HG02678 (cell line): ENCODE results near the gene CNTNAP2.
"Not testable (repeated sequence)": the region's sequence is repeated elsewhere in the genome, so short reads cannot be mapped to it uniquely, and the experiment has no call there.

Source experiments
- ATAC-seq: cut with Tn5 transposase; IDR thresholded peaks from one replicate; pipeline ENCODE4 v1.9.1; 2021; ENCODE audit warnings: mild to moderate bottlenecking, moderate library complexity; ENCODE audit not compliant: unreplicated experiment

The CNTNAP2 gene

DNA sequence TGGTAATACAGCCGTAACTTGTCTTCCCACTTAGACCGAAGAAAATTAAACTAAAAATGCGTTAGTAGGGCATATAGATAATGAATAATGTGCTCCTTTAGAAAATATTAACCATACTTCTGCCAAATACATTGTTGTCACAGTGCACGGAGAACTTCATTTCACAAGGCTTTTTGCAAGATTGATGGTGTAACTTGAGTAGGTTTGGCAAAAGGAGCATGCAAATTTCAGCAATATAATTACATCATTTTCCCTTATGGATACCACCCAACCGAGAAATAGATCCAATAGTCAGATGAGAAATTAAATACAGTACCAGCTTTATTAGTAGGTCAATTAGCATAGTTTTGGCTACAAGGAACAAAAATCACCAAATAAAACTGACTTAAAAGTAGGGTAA is 1681.4 kb downstream of the CNTNAP2 start:
- no peak for ATAC-seq

DNA sequence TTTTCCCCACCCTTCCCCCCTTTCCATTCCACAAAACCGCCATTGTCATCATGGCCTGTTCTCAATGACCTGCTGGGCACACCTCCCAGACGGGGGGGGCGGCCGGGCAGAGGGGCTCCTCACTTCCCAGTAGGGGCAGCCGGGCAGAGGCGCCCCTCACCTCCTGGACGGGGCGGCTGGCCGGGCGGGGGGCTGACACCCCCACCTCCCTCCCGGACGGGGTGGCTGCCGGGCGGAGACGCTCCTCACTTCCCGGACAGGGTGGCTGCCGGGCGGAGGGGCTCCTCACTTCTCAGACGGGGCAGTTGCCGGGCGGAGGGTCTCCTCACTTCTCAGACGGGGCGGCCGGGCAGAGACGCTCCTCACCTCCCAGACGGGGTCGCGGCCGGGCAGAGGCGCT is 1685.2 kb downstream of the CNTNAP2 start:
- not testable (repeated sequence) for ATAC-seq

DNA sequence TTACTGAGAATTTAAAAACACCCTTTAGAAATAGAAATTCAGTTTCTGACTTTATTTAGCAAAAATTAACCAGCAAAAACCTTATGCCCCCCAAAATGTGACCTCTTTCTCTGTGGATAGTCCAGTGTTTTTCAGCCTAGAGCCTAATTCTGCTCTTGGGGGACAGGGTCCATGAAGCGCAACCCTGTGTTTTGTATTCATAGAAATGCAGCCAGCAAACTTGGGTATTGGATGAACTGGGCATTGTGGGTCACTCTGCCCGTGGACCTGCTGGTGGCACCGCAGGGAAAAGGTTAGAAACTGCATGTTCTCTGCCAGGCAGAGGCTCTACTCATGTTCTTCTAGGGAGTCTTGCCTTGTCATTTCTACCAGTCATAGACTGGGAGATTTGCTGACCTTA is 1686.5 kb downstream of the CNTNAP2 start:
- ATAC-seq = no peak

DNA sequence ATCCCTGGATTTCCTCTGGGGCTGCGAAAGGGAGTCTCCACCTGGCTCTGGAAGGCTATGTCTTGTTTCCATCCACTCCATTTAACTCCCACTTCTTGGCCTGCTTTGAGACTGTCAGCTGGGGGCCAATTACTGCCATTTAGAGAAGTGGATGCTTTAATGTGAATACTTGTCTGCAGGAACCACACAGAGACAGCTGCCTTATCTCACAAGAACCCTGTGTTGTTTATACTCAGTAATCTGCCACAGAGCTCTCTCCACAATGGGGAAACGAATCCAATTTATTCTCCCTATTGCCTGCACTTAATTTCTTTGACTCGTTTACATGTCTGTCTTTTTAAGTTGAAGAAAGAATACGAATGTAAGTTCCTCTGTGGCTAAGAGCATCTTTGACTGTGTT is 1687.0 kb downstream of the CNTNAP2 start:
- no peak for ATAC-seq

DNA sequence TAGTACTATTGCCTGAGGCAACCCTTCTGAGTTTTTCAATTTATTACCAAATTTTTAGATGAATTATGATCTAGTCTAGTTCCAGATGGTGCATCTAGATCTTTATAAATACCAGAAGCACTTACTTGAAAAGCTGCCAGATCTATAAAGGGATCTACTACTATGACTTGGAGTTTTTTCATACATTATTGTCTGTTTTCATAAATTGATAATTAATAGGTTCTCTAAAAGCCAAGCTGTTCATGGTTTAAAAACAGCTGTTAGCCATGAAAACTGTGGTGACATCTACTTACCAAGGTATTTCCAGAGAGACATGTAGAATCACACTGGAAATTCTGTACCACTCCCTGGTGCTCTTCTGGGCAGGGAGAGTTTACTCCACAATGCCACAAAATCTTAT is 1687.4 kb downstream of the CNTNAP2 start:
- no peak for ATAC-seq

DNA sequence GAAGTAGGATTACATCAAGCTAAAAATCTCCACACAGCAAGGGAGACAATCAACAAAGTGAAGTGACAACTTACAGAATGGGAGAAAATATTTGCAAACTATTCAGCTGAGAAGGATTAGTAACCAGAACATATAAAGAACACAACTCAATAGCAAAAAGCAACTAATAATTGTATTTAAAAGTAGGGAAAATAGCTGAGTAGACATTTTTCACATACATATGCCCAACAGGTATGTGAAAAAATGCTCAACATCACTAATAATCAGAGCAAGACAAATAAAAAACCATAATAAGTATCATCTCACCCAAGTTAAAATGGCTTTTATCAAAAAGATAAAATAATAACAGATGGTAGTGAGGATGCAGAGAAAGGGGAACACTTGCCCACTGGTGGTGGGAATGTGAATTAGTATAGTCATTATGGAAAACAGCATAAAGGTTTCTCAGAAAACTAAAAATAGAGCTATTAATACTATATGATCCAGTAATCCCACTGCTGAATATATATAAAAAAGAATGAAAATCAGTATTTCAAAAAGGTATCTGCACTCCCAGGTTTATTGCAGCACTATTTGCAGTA is 1689.5 kb downstream of the CNTNAP2 start:
- no peak for ATAC-seq

DNA sequence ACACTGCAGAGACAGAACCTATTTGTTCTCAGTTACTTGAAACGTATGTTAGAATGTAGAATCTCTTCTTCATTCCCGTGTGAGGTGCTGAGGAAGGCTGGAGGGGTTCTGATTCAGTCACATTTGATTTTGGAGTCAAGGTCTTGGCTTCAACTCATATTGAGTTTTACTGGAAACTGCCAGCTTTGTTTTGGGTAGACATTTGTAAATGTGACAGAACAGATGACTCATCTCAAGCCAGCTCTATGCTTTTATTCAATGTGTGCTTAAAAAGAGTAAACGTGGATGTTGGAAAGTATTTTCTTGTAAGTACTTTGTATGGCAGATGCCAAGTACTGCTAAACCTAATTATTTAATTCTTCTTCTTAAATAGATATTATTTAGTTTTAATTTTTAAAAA is 1693.2 kb downstream of the CNTNAP2 start:
- ATAC-seq = no peak

DNA sequence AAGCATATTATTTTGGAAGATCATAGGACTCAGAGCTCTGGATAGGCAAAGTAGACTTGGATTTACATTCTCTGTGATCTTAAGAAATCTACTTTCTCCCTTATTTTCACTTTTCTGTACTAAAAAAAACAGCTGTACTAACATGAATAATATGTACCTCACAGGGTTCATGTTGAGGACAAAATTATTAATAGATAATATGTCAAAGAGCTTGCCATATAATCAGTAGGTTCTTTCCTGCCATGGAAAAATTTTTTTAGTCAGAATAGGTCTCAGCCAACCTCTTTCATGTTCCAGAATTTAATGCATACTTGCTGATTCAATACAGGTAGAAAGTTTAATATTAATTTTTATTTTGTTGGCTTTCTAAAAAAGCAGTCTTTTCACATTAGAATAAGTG is 1693.7 kb downstream of the CNTNAP2 start:
- ATAC-seq = no peak

DNA sequence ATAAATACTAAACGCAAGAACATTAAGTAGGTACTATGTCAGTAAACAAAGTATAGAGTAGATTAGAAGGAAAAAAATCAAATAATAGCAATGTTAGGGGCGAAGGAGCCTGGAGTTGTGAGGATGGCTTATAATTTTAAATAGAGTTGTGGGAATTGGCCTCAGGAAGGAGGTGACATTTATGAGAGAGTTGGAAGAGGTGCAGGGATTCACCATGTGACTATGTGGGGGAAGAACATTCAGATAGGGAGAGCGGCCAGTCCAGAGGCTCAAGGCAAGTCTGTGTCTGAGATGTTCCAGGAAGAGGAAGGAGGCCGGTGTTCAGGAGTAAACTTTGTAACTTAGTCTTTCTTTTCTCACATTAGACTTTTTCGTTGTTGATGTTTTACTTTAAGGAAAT is 1695.3 kb downstream of the CNTNAP2 start:
- ATAC-seq = no peak

DNA sequence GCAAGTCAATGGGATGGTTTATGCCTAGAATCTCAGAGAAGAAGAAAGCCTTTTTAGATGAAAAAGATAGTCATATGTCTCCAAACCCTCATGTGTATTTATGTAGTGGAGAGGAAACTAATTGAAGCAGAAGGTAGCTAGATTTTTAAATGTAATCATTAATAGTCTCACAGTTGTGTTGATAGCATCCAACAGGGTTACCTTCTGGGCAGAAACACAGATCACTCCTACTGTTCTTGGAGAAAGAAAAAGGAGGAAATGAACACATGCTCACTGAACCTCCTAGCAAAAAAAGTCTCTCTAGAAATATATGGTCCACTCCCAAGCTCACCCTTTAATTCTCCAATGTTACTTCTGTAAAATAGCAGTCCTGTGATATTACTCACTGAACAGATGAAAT is 1696.7 kb downstream of the CNTNAP2 start:
- ATAC-seq = no peak

DNA sequence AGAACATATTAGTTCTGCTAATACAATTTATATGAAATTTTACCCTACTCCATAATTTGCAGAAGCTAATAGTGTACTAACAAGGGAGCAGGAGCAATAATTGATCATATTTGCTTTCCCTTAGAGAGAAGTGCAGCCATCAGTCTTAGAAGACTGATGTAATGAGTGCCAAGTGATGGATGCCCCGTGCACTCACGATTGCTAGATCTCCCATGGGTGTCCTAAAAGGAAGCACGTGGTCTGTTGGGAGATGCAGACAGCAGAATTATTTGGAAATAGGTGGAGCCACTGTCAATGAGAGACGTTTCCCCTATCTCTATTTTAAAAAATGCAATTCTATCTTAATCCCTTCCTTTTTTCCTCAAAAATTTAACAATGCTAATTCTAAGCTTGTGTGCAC is 1701.7 kb downstream of the CNTNAP2 start:
- ATAC-seq = no peak

DNA sequence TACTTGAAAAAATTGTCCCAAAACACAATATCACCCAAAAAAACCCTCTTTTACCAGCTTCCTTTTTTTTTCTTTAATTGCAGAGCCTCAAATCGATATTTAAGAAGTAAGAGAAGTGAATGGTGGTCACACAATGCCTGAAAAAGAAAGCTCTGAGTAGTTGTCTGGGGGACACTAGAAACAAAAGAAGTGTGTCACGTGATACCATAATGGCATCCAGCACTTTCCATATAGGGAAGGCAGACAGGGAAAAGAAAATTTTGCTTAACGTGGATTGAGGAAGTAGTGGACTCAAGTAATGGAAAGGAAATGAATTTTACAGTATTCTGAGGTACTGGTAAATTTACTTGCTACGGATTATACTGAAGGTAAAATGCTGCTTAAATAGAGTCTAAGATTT is 1708.1 kb downstream of the CNTNAP2 start:
- ATAC-seq = no peak

DNA sequence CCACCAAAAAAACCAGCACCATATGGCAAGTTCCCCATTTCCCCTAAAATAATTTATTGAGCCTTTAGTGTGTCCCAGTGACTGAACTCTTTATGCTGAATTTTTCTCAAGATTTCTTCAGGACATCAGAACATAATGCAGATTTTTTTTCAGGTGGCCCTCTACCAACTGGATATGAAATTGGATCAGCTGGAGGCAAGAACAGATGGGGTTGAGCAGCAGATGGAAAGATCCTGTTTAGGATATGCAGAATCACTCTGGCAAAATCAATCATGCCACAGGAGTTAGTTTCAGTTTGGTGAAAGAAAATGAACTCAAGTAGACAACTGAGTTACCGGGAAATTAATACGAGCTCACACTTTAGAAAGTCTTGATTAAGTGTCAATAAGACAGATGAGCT is 1712.4 kb downstream of the CNTNAP2 start:
- ATAC-seq = no peak

DNA sequence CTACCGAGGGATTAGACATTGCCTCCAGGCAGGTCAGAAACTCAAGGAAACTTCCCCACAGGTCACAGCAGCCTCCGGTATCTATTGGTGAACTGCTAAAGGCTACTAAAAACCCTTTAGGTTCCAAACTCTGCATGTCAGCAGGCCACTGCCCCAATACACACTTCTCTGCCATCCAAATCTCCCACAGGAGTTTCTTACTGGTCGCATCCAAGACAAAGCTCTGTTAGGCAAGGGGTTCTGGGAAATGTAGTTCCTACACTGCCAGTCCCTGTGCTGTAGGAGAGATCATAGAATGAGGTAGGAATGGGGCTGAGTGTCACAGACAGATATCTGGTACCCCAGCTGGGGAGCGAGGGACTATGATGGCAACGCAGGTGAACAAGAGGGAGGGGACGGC is 1717.0 kb downstream of the CNTNAP2 start:
- ATAC-seq = no peak

DNA sequence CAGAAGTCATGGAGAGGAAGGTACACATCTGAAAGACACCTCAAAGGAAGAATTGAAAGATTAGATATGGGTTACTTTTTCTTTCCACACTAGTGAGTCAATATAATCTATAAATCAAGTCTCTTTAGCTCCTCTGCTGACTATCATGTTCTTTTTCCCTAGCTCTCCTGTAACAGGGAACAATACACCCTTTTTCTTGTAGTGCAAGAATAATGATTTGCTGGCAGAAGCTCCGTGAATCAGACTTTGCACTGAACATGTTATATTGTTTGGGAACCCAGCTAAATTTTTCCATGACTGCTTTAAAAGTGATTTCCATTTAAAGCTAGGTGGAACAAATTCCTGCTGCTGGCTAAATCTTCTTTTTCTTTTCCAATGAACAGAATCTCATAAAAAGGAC is 1717.4 kb downstream of the CNTNAP2 start:
- ATAC-seq = no peak

DNA sequence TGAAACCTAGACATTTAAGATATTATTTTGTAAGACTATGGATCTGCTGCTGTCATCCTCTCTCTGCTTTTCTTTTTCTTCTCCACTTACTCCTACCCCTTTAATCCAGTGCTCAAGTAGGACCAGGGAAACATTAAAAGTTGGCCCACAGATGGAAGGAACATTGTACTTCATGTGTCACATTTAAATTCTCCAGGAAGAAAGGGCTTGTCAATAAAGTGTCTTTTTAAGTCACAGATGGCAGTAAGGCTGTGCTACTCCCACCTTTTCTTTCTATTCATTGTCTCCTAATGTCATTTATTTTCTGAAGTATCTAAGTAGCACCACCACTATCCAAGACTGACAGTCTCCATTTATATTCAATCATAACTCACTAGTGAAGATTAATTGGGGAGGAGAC is 1736.2 kb downstream of the CNTNAP2 start:
- no peak for ATAC-seq

DNA sequence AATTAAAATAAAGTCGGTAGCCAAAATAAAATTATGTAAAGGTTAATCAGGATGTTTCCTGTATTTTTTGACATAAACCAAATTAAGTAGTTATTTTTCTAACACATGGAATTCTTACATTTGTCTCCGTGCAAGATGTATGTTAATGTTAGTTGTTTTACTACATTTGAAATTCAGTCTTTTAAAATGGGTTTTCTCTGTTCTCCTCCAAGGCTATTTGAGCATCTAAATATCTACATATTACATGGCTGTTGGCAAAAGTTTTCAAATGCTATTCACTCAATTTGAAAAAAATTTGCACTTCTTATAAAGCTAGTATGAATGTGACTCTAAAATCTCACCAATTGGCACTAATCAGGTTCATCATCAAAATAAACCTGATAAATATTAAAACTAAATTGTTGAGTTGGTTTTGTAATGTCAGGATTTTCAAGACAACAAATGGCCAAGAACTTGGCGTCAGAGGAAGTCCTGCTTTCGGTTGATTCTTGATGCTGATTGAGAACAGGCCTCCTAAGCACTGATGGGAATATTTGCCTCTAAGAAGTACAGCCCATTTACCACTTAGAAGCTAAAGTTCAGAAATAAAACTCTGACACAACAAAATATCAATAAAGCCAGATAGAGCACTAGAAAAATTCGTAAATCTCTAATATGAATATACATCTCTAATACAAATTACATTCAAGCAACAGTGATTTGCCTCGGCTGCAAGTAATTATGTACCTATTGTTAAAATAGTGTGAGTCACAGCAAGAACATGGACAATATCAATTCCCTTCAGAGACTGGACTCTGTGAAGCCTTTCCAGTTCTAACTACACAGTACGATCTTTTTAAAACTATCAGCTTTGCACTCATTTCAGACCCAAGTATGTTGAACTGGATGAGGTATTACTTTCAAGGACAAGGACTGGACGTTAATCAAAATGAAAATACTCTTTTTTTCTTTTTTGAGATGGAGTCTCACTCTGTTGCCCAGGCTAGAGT is 1740.8 kb downstream of the CNTNAP2 start:
- ATAC-seq = no peak

DNA sequence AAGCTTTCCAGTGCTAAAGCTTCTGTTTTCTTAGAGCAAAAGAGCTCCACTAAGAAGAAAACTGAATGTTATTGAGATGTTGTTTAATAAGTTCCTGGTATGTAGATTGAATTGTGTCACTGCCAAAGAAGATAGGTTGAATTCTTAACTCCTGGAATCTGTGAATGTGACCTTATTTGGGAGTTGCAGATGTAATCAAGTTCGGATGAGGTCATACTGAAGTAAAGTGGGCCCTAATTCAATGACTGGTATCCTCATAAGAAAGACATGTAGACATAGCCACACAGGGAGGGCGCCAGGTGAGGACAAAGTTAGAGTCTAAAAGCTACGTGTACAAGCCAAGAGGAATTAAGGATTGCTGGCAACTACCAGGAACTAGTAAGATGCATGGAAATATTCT is 1741.8 kb downstream of the CNTNAP2 start:
- ATAC-seq = no peak

DNA sequence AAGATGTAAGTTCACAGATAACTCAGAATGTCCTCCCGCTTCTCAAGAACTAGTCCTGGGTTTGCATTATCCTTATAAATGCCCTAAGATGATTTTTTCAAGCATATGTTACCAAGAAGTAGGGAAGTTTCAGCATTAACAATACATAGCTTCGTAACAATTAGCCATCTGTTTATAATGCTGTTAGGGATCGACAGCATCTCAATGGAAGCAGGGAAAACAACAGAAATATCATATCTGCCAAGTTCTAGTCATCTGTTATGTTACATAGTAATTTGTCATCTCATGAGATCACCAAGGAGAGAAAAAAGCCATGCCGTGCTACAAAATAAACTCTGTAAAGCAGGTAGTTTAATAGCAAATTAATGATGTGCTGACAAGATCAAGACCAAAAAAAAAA is 1742.4 kb downstream of the CNTNAP2 start:
- no peak for ATAC-seq

DNA sequence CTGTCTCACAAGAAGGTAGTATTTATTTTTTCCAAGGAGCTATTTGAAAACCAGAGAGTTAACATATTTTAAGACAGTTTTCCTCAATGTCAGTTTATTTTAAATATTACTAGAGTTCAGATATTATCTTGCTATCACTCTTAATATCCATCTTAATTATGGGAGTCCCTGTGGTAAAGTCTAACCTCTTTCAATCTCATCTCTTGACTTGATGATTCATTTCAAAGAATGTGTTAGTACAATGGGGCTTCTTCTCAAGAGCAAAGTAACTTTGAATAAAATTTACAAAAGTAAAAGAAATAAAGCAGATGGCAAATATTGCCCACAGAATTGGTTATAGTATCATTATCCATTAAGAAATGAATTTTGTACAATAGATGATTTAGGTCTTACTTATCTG is 1742.9 kb downstream of the CNTNAP2 start:
- no peak for ATAC-seq

DNA sequence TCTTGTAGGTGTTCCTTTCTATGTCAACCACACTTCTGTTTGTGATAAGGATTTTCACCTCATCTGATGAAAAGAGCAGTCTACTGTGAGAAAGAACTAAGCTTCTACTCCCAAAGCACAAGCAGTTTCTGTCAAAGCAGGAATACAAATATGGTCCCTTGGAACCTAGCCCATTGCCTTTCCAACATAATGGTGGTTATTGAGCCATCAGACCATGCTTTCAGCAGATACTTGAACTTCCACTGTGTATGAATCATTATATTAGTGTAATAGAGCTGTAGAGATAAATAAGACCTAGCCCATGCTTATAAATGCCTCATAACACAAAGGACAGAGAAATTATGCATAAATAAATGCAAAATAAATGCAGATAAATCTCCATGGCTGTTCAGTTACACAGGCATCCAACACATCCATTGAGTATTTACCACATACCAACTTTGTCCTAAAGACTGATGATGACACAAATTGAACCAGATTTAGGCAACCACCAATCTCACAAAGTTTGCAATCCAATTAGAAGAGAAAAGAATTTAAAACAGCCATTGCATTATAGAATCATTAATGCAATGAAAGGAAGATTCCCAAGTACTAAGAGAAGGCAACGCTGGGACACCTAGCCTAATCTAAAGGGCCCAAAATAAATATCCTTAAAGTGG is 1744.6 kb downstream of the CNTNAP2 start:
- ATAC-seq = no peak

DNA sequence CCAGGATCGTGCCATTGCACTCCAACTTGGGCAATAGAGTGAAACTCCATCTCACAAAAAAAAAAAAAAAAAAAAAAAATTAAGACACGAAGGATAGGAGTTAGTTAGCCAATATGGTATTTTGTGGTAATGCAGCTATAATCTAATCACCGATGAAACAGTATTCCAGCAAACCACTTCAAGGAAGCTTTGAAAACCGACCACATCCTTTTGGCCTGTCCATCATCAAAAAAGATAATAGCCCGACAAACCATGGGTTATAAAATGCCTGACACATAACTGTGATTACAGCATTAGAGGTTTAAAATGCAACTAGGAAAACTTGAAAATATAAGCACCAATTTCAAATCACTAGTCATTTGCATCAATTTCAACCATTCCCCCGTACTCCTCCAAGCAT is 1745.3 kb downstream of the CNTNAP2 start:
- no peak for ATAC-seq
